ENCODE results near the gene CELSR2.
"Not testable (repeated sequence)": the region's sequence is repeated elsewhere in the genome, so short reads cannot be mapped to it uniquely, and the experiment has no call there.

CELSR2 gene

GRCh38 chr1:109213345-109213823 lies 36.0 kb upstream of the CELSR2 start:
- H3K27ac ChIP-seq (ENCODE audit: low read length), result peak overlapping the region; percentile 13
- H3K9me3 ChIP-seq (ENCODE audit: control insufficient read depth in 1 of 2, low read length in 2 of 2), result no peaks in the 10 kb centered on the region
- no peaks in the 10 kb centered on the region for H3K27me3 ChIP-seq (ENCODE audit: low read depth, low read length)
- peaks cover 0 to 22% of the 10 kb centered on the region in 2 donors for H3K4me1 ChIP-seq (ENCODE audit: control insufficient read depth in 1 of 2, insufficient read depth in 2 of 2, low read length in 2 of 2)
- H3K4me3 ChIP-seq (ENCODE audit: low read depth in 1 of 2, low read length in 2 of 2), result peak overlapping the region; percentile 98 to 99
- peaks cover 0 to 13% of the 10 kb centered on the region in 2 donors for H3K36me3 ChIP-seq (ENCODE audit: control insufficient read depth in 1 of 2, insufficient read depth in 2 of 2, low read length in 2 of 2)

DNA sequence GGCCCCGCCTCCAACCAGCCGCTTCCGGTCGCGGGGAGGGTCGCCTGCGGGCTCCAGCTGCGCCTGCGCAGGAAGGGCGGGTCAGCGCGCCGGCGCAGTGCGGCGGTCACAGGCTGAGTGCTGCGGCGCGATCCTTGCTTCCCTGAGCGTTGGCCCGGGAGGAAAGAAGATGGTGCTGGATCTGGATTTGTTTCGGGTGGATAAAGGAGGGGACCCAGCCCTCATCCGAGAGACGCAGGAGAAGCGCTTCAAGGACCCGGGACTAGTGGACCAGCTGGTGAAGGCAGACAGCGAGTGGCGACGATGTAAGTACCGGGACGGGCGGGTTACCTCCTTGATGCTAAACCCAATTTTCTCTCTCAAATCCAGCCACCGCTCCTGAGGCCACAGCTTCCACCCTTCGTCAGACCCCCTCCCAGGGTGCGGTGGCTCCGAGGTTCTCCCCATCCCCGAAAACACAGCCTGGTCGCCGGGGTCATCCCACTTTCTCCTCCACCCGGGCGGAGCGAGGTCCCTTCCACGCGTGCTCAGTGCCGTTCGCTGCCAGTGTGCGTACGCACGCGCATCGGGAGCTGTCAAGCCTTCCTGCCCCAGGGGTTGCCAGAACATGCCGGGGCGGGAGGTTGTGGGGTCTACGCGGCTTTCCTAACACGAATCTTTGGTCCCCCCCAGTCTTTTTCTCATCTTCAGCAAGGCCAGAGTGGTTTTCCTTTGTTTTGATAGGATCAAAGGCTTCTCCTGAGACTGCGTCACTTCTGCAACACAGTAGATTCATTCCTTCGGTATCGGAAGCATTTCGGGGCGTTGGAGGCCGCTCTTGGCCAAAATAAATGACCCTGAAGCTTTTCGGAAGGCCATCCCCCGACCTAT lies 35.3 kb upstream of the CELSR2 start, which contains the start of gene SARS1:
Gene SARS1, plus strand, starts transcription at position 95 of the 870 bp plus-strand sequence. Its CDS starts 75 bp downstream, at position 170.
- Histone ChIP-seq H3K27ac (ENCODE audit: low read length) (peak within 1 kb of the TSS; percentile 99), H3K4me3 (ENCODE audit: low read depth in 1 of 2, low read length in 2 of 2) (peak within 1 kb of the TSS; percentile 98 to 99), H3K27me3 (ENCODE audit: low read depth, low read length) (no peaks in the 10 kb centered on the region), H3K4me1 (ENCODE audit: control insufficient read depth in 1 of 2, insufficient read depth in 2 of 2, low read length in 2 of 2) (peaks cover 0 to 22% of the 10 kb centered on the region in 2 donors), H3K36me3 (ENCODE audit: control insufficient read depth in 1 of 2, insufficient read depth in 2 of 2, low read length in 2 of 2) (peaks cover 0 to 13% of the 10 kb centered on the region in 2 donors), H3K9me3 (ENCODE audit: control insufficient read depth in 1 of 2, low read length in 2 of 2) (no peaks in the 10 kb centered on the region)

- Histone ChIP-seq H3K27me3 (ENCODE audit: low read depth, low read length) (no peaks in the 10 kb centered on the region), H3K36me3 (ENCODE audit: control insufficient read depth in 1 of 2, insufficient read depth in 2 of 2, low read length in 2 of 2) (peaks cover 0 to 13% of the 10 kb centered on the region in 2 donors), H3K9me3 (ENCODE audit: control insufficient read depth in 1 of 2, low read length in 2 of 2) (no peaks in the 10 kb centered on the region), H3K4me1 (ENCODE audit: control insufficient read depth in 1 of 2, insufficient read depth in 2 of 2, low read length in 2 of 2) (peaks cover 0 to 22% of the 10 kb centered on the region in 2 donors), H3K27ac (ENCODE audit: low read length) (peak overlapping the region; percentile 99), H3K4me3 (ENCODE audit: low read depth in 1 of 2, low read length in 2 of 2) (peak overlapping the region; percentile 98 to 99)
Measured at GRCh38 chr1:109214695-109215623, 34.4 kb upstream of the CELSR2 start.

DNA sequence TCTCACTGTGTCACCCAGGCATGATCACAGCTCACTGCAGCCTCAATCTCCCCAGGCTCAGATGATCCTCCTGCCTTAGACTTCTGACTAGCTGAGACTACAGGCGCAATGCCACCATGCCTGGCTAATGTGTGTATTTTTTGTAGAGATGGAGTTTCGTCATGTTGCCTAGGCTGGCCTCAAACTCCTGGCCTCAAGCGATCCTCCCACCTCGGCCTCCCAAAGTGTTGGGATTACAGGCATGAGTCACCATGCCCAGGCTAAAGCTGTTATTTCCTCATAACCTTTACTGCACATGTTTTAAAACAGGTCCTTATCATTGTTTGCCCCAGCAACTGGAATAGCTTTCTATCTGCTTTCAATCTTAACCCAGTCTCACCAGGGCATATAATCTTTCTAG lies 32.7 kb upstream of the CELSR2 start:
- H3K27me3 ChIP-seq (ENCODE audit: low read depth, low read length), result no peaks in the 10 kb centered on the region
- peaks cover 0 to 13% of the 10 kb centered on the region in 2 donors for H3K36me3 ChIP-seq (ENCODE audit: control insufficient read depth in 1 of 2, insufficient read depth in 2 of 2, low read length in 2 of 2)
- no peak overlapping the region for H3K4me3 ChIP-seq (ENCODE audit: low read depth in 1 of 2, low read length in 2 of 2)
- peak overlapping the region; percentile 35 for H3K27ac ChIP-seq (ENCODE audit: low read length)
- H3K4me1 ChIP-seq (ENCODE audit: control insufficient read depth in 1 of 2, insufficient read depth in 2 of 2, low read length in 2 of 2), result peaks cover 0 to 22% of the 10 kb centered on the region in 2 donors
- H3K9me3 ChIP-seq (ENCODE audit: control insufficient read depth in 1 of 2, low read length in 2 of 2), result no peaks in the 10 kb centered on the region

DNA sequence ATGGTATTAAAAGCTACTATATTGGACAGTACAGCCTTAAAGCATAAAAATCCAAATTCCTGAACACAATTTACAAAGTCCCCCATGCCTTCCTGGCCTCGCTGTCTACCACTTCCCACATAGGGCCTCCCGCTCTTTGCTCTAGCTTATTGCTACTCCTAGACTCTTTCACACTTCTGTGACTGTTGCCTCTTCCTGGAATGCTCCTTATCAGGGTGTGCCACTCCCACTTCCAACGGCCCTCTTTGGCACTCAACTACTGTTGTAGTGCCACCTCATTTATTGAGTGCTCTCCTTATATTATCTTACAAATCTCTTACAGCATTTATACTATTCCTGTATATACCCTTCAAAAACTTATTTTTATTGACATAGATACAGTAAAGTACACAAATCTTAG lies 30.8 kb upstream of the CELSR2 start:
- Histone ChIP-seq H3K36me3 (ENCODE audit: control insufficient read depth in 1 of 2, insufficient read depth in 2 of 2, low read length in 2 of 2) (peaks cover 0 to 17% of the 10 kb centered on the region in 2 donors), H3K27ac (ENCODE audit: low read length) (no peak overlapping the region)

GRCh38 chr1:109221201-109221600 lies 28.1 kb upstream of the CELSR2 start:
- not testable (repeated sequence) for H3K4me1 ChIP-seq (ENCODE audit: control insufficient read depth in 1 of 2, insufficient read depth in 2 of 2, low read length in 2 of 2); H3K4me3 ChIP-seq (ENCODE audit: low read depth in 1 of 2, low read length in 2 of 2); H3K36me3 ChIP-seq (ENCODE audit: control insufficient read depth in 1 of 2, insufficient read depth in 2 of 2, low read length in 2 of 2); H3K27ac ChIP-seq (ENCODE audit: low read length); H3K27me3 ChIP-seq (ENCODE audit: low read depth, low read length); H3K9me3 ChIP-seq (ENCODE audit: control insufficient read depth in 1 of 2, low read length in 2 of 2)

More for the DNA sequence above, 30.8 kb upstream of the CELSR2 start:
- Histone ChIP-seq H3K4me1 (ENCODE audit: control insufficient read depth in 1 of 2, insufficient read depth in 2 of 2, low read length in 2 of 2) (peaks cover 0 to 22% of the 10 kb centered on the region in 2 donors), H3K4me3 (ENCODE audit: low read depth in 1 of 2, low read length in 2 of 2) (no peak overlapping the region), H3K27me3 (ENCODE audit: low read depth, low read length) (no peaks in the 10 kb centered on the region), H3K9me3 (ENCODE audit: control insufficient read depth in 1 of 2, low read length in 2 of 2) (no peaks in the 10 kb centered on the region)

DNA sequence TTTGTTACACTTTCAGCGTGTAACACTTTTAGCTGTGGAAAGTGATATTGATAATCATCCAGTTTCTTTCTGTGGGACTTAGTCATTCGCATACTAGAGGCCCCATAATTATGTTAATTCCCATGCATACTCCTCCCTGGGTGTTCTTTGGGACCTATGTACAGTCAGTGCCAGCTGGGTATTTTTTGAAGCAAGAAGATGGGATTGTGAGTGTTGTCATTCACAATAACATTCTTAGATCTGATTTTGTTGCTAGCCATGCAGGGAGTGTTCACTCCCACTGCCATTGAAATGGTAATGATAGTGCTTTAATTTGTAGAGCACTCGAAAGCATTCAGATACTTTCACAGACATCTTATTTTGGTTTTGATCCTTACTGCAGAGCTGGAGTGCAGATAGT lies 24.0 kb upstream of the CELSR2 start:
- H3K36me3 ChIP-seq (ENCODE audit: control insufficient read depth in 1 of 2, insufficient read depth in 2 of 2, low read length in 2 of 2), result peaks cover 22 to 30% of the 10 kb centered on the region in 2 donors
- H3K27me3 ChIP-seq (ENCODE audit: low read depth, low read length), result no peaks in the 10 kb centered on the region
- no peak overlapping the region for H3K4me3 ChIP-seq (ENCODE audit: low read depth in 1 of 2, low read length in 2 of 2)
- H3K9me3 ChIP-seq (ENCODE audit: control insufficient read depth in 1 of 2, low read length in 2 of 2), result no peaks in the 10 kb centered on the region
- H3K4me1 ChIP-seq (ENCODE audit: control insufficient read depth in 1 of 2, insufficient read depth in 2 of 2, low read length in 2 of 2), result no peaks in the 10 kb centered on the region
- no peak overlapping the region for H3K27ac ChIP-seq (ENCODE audit: low read length)

DNA sequence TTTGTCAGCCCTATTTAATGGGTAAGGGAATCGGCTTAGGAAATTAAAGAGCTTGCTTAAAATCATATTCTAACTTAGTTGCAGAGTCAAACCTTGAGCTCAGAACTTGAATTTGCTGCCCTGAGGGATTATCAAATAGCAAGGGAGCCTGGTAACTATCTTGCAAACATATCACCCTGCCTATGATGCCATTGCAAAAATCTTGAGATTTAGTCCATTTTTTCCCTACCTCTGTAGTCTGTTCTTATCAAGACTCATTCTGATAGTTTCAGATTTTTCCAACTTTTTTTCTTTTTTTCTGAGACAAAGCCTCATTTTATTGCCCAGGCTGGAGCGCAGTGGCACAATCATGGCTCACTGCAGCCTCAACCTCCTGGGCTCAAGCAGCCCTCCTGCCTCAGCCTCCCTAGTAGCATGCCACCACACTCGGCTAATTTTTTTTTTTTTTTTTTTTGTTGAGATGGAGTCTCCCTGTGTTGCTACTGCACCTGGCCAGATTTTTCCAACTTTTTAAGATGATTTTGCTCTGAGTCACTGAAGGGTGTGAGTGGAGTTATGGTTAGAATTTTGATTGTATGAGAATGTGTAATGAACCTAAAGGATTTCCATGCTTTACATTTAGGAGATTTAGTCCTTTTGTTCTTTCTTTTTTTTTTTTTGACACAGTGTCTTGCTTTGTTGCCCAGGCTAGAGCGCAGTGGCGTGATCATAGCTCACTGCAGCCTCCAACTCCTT lies 23.5 kb upstream of the CELSR2 start:
- Histone ChIP-seq H3K9me3 (ENCODE audit: control insufficient read depth in 1 of 2, low read length in 2 of 2) (no peaks in the 10 kb centered on the region), H3K36me3 (ENCODE audit: control insufficient read depth in 1 of 2, insufficient read depth in 2 of 2, low read length in 2 of 2) (peaks cover 22 to 32% of the 10 kb centered on the region in 2 donors)

DNA sequence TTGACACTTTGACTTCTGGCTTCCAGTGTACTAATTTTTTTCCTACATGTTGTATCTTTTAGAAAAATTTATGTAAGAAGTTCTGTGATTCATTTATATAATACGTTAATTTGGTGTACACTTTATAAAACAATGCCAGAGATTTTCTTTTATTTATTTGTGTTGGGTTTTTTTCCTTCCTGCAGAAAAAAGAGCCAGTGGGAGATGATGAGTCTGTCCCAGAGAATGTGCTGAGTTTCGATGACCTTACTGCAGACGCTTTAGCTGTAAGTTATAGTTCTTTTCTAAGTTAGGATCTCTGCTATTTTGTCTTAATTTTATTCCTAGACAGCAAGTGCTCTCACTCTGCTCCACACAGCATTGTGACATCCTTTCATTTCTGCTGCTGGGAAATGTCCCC lies 21.2 kb upstream of the CELSR2 start:
- Histone ChIP-seq H3K9me3 (ENCODE audit: control insufficient read depth in 1 of 2, low read length in 2 of 2) (no peaks in the 10 kb centered on the region), H3K4me3 (ENCODE audit: low read depth in 1 of 2, low read length in 2 of 2) (no peak overlapping the region), H3K4me1 (ENCODE audit: control insufficient read depth in 1 of 2, insufficient read depth in 2 of 2, low read length in 2 of 2) (no peaks in the 10 kb centered on the region), H3K27me3 (ENCODE audit: low read depth, low read length) (no peaks in the 10 kb centered on the region), H3K36me3 (ENCODE audit: control insufficient read depth in 1 of 2, insufficient read depth in 2 of 2, low read length in 2 of 2) (peaks cover 41 to 48% of the 10 kb centered on the region in 2 donors), H3K27ac (ENCODE audit: low read length) (no peak overlapping the region)

More for the DNA sequence above, 23.5 kb upstream of the CELSR2 start:
- no peak overlapping the region for H3K27ac ChIP-seq (ENCODE audit: low read length)
- H3K4me1 ChIP-seq (ENCODE audit: control insufficient read depth in 1 of 2, insufficient read depth in 2 of 2, low read length in 2 of 2), result no peaks in the 10 kb centered on the region
- no peaks in the 10 kb centered on the region for H3K27me3 ChIP-seq (ENCODE audit: low read depth, low read length)
- no peak overlapping the region for H3K4me3 ChIP-seq (ENCODE audit: low read depth in 1 of 2, low read length in 2 of 2)

- Histone ChIP-seq H3K4me3 (ENCODE audit: low read depth in 1 of 2, low read length in 2 of 2) (no peak overlapping the region), H3K9me3 (ENCODE audit: control insufficient read depth in 1 of 2, low read length in 2 of 2) (no peaks in the 10 kb centered on the region), H3K27me3 (ENCODE audit: low read depth, low read length) (no peaks in the 10 kb centered on the region), H3K4me1 (ENCODE audit: control insufficient read depth in 1 of 2, insufficient read depth in 2 of 2, low read length in 2 of 2) (no peaks in the 10 kb centered on the region), H3K36me3 (ENCODE audit: control insufficient read depth in 1 of 2, insufficient read depth in 2 of 2, low read length in 2 of 2) (peaks cover 45 to 53% of the 10 kb centered on the region in 2 donors), H3K27ac (ENCODE audit: low read length) (no peak overlapping the region)
Measured at GRCh38 chr1:109229531-109230127, 19.7 kb upstream of the CELSR2 start.
